GM21717 (cell line): ENCODE results near the gene CCDC9B.

Source experiments
- ATAC-seq: cut with Tn5 transposase; IDR thresholded peaks from one replicate; pipeline ENCODE4 v1.9.1; 2021; ENCODE audit warnings: mild to moderate bottlenecking, moderate library complexity; ENCODE audit not compliant: unreplicated experiment

Gene CCDC9B

DNA sequence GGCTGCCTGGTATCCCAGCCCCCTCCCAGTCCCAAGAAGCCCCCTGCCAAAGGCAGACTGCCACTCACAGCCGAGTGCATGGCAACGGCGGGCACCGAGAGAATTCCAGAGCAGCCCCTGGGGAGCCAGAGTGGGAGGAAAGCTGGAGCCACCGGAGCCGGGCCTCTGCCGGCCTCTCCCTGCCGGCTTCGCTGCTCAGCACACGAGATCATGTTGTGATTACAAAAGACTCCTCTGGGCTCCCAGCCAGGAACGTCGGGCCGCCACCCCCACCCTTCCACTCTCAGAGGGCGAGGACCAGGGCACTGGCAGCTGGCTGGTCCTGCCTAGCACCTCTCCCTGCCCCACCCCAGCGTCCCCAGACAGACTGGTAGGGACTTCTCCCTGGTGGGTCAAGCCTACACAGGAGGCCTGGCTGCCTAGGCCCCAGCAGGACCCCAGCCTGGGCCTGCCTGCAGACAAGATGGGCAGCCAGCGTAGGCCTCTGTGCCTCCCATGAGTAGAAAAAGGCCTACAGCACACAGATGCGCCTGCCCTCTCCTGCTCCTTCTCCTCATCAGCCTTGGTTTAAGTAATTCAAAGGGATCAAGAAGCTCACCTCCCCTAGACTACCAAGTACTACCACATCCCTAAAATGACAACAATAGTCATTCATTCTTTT lies at the start of gene CCDC9B:
CCDC9B (minus strand) TSS at position 200 of the 661 bp plus-strand sequence; CDS start at position 80, 120 bp downstream.
- no peak for ATAC-seq

- no peak for ATAC-seq
Measured at GRCh38 chr15:40389824-40390595, 49.3 kb upstream of the CCDC9B start.

- ATAC-seq: no peak
Measured at GRCh38 chr15:40388941-40389823, 48.4 kb upstream of the CCDC9B start.

- no peak for ATAC-seq
Measured at GRCh38 chr15:40386480-40386879, 45.7 kb upstream of the CCDC9B start.

DNA sequence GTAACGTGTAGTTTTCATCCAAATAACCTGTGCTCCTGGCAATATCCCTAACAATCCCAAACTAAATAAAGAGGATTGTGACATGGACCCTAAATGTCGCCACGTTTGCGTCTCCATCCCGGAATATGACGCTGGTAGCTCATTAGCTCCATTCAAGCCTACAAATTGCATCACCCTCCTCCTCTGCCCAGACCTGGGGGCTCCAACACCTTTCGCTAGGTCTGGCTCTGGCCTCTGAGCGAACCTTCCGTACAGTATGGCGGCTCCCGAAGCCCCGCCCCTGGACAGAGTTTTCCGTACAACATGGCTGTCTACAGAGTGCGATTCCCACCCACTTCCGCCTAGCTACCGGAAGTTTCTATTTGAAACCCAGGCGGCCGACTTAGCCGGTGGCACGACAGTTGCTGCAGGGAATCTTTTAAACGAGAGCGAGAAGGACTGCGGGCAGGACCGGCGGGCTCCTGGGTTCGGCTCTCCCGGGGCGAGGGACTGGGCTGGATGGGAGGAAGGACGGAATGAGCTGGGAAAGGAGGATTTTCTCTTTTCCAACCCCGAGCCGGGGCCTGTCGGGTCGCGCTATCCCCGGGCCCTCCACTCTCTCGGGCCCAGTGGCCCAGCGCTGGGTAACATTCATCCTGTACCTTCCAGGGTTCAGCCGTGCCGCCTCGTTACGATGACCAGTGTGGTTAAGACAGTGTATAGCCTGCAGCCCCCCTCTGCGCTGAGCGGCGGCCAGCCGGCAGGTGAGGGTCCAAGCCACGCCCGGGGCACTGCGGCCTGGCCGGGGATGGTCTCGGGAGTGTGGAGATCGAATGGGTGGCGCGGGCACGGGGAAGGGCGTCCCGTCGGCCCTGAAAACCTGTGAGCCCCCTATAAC lies 42.1 kb upstream of the CCDC9B start, which contains the start of gene KNSTRN:
KNSTRN (plus strand) TSS at position 142 of the 877 bp plus-strand sequence; CDS start at position 257, 115 bp downstream.
- peak; percentile 88 for ATAC-seq

GRCh38 chr15:40381818-40382529 lies 41.2 kb upstream of the CCDC9B start:
- no peak for ATAC-seq

DNA sequence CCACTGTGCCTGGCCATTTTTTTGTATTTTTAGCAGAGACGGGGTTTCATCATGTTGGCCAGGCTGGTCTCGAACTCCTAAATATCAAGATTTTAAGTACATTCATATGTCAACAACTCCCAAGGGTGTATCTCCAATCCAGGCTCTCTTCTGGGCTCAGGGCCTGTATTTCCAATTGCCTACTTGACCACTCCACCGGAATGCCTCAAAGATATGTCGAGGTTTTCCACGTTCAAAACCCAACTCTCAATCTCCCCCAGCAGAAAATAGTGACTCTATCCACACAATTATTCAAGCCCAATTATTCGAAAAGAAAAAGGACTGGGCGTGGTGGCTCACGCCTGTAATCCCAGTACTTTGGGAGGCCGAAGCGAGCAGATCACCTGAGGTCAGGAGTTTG lies 39.9 kb upstream of the CCDC9B start:
- no peak for ATAC-seq

DNA sequence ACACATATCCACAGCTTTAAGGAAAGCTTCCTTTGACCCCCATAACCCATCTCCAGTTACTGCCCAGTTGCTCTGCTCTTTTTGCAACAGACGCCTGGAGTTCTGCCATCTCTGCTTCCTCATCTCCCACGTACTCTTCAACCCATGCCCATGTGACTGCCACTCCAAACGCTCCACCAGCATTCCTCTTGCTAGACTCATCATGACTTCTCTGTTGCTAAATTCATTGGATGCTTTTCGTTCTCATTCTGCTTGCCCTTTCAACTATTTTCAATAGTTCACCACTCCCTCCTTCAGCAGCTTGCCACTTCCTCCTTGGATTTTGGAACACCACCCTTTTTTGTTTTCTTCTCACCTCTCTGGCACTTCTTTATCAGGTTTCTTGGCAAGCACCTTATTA lies 39.1 kb upstream of the CCDC9B start:
- ATAC-seq: no peak

- ATAC-seq: no peak
Measured at GRCh38 chr15:40379374-40379773, 38.6 kb upstream of the CCDC9B start.

GRCh38 chr15:40377606-40378005 lies 36.9 kb upstream of the CCDC9B start:
- ATAC-seq: no peak

DNA sequence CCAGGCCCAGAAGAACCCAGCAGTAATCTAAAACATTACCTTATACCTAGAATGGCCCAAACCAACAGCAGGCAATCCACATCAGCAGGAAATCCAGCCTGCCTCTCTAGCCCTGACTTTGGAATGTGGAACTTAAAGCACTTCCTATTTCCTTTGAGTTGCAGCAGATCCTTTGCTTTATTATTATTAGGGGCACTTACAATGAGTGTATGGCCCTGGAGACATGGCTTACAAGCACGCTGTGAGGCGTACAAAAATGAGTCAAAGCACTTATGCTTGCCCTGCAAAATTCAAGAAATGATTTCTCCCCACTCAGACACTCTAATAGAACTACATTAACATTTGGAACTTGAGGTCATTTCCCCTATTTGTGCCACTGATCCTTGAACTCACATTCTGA lies 32.2 kb upstream of the CCDC9B start:
- no peak for ATAC-seq

DNA sequence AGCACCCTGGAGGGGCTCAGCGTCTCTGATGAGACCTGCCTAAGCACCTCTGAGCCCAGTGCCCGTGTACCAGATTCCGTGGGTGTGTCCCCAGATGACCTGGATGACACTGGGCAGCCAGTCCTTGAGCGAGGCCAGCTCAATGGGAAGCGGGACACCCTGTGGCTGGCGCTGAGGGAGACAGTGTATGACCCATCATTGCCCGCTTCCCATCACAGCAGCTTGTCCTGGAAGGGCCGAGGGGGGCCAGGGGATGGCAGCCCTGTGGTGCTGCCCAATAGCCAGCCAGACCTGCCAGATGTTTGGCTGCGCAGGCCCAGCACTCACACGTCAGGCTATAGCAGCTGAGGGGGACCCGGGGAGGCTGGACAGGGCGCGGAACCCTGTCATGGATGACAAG lies 29.2 kb upstream of the CCDC9B start:
- ATAC-seq: no peak

- no peak for ATAC-seq
Measured at GRCh38 chr15:40369474-40369869, 28.7 kb upstream of the CCDC9B start.

DNA sequence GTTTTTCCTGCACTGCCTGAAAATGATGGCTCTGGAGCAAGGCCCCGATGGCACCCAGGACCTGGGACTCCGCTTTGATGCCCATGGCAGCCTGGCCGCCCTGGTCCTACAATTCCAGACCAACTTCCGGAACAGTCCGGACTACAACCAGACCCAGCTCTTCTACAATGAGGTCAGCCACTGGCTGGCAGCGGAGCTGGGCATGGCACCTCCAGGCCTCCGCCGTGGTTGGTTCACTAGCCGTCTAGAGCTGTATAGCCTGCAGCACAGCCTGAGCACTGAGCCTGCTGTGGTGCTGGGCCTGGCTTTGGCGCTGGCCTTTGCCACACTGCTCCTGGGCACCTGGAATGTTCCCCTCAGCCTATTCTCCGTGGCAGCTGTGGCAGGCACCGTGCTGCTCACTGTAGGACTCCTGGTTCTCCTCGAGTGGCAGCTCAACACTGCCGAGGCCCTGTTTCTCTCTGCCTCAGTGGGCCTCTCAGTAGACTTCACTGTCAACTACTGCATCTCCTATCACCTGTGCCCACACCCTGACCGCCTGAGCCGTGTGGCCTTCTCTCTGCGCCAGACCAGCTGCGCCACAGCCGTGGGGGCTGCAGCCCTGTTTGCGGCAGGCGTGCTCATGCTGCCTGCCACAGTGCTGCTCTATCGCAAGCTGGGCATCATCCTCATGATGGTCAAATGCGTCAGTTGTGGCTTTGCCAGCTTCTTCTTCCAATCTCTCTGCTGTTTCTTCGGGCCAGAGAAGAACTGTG lies 28.2 kb upstream of the CCDC9B start:
- ATAC-seq: no peak

GRCh38 chr15:40367686-40368611 lies 27.2 kb upstream of the CCDC9B start:
- peak; percentile 55 for ATAC-seq

GRCh38 chr15:40367371-40367685 lies 26.6 kb upstream of the CCDC9B start:
- ATAC-seq: no peak

- no peak for ATAC-seq
Measured at GRCh38 chr15:40366457-40367370, 26.0 kb upstream of the CCDC9B start.
